ENCODE data around the gene AGAP1. TPM values are rescaled to one million over a fixed set of nuclear protein-coding genes. Genes with fewer than 3 reads are reported as not detected.

Gene AGAP1
- total RNA-seq, 1 experiment from 2014 or later: 25.8 TPM

- Histone ChIP-seq H2BK20ac (ENCODE audit: low read depth, low read length, poor library complexity, severe bottlenecking) (no peak overlapping the region), H3K14ac (ENCODE audit: insufficient read depth, low read length) (no peak overlapping the region), H3K4me2 (ENCODE audit: insufficient read depth, insufficient read length, low read length) (no peak overlapping the region), H3K23me2 (ENCODE audit: insufficient read length, low read depth, low read length, poor library complexity, severe bottlenecking) (no peaks in the 10 kb centered on the region), H3K79me2 (ENCODE audit: insufficient read depth, low read length) (no peaks in the 10 kb centered on the region), H4K8ac (replicated peaks; ENCODE audit: insufficient read length, low read depth, low read length) (no peak overlapping the region), H4K5ac (ENCODE audit: insufficient read length, low read depth, low read length) (no peak overlapping the region), H3K9ac (ENCODE audit: extremely low read depth, insufficient read length, low read length) (no peak overlapping the region), H2BK15ac (ENCODE audit: low read depth, low read length) (no peak overlapping the region), H2BK12ac (ENCODE audit: insufficient read length, low read depth, low read length) (no peak overlapping the region), H2BK120ac (ENCODE audit: low read depth, low read length, poor library complexity, severe bottlenecking) (no peak overlapping the region), H3K56ac (ENCODE audit: insufficient read length, low read depth, low read length) (no peak overlapping the region), H3K4me1 (ENCODE audit: insufficient read depth, low read length) (peaks cover 6% of the 10 kb centered on the region; the same call in 1 of the 2 replicates), H3T11ph (ENCODE audit: low read length) (no peak overlapping the region), H2BK5ac (ENCODE audit: insufficient read length, low read length) (no peak overlapping the region), H3K23ac (ENCODE audit: insufficient read length, low read depth, low read length) (no peak overlapping the region), H2AFZ (ENCODE audit: low read length) (no peak overlapping the region), H4K20me1 (ENCODE audit: control insufficient read depth, insufficient read depth, insufficient read length) (no peaks in the 10 kb centered on the region), H3K27me3 (ENCODE audit: insufficient read depth, low read length) (no peaks in the 10 kb centered on the region), H4K91ac (ENCODE audit: insufficient read length, low read depth, low read length) (no peak overlapping the region), H3K4ac (ENCODE audit: low read depth, low read length) (no peak overlapping the region), H3K79me1 (ENCODE audit: insufficient read depth, low read depth, low read length, poor library complexity, severe bottlenecking) (no peaks in the 10 kb centered on the region), H3K9me3 (ENCODE audit: control insufficient read depth, low read depth, low read length) (no peaks in the 10 kb centered on the region), H3K27ac (ENCODE audit: insufficient read length, low read depth, low read length) (no peak overlapping the region), H3K18ac (ENCODE audit: insufficient read length, low read depth, low read length) (no peak overlapping the region), H2AK5ac (ENCODE audit: insufficient read length, low read length) (no peak overlapping the region)
- Mint-ChIP-seq H3K9me3 (no peaks in the 10 kb centered on the region; a peak in 1 of 5 replicates), H3K4me3 (no peak overlapping the region), H3K4me1 (peaks cover 18 to 20% of the 10 kb centered on the region in 2 experiments), H3K27me3 (ENCODE audit: low read depth) (peaks cover 12% of the 10 kb centered on the region), H3K27ac (no peak overlapping the region), H3K36me3 (ENCODE audit: insufficient read depth in 1 of 3, low read depth in 3 of 3) (peaks cover 0 to 3% (median 0%) of the 10 kb centered on the region in 3 experiments; a peak in 3 of 7 replicates)
- TF ChIP-seq, protein P1, sequence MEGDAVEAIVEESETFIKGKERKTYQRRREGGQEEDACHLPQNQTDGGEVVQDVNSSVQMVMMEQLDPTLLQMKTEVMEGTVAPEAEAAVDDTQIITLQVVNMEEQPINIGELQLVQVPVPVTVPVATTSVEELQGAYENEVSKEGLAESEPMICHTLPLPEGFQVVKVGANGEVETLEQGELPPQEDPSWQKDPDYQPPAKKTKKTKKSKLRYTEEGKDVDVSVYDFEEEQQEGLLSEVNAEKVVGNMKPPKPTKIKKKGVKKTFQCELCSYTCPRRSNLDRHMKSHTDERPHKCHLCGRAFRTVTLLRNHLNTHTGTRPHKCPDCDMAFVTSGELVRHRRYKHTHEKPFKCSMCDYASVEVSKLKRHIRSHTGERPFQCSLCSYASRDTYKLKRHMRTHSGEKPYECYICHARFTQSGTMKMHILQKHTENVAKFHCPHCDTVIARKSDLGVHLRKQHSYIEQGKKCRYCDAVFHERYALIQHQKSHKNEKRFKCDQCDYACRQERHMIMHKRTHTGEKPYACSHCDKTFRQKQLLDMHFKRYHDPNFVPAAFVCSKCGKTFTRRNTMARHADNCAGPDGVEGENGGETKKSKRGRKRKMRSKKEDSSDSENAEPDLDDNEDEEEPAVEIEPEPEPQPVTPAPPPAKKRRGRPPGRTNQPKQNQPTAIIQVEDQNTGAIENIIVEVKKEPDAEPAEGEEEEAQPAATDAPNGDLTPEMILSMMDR (conservative IDR thresholded peaks at IDR 0.05): no peak
- DNase-seq: no peak
- WGBS (ENCODE audit: extremely low coverage, insufficient read length, low lambda C conversion rate): no CpG with 5 or more reads among the region's 21 CpGs
These were observed 615.6 kb downstream of the AGAP1 start for GRCh38 chr2:236109473-236109872.

Measured in H9 (cell line).